ENCODE results near the gene STX18. TPM values are rescaled to one million over a fixed set of nuclear protein-coding genes. Genes with fewer than 3 reads are reported as not detected.

The STX18 gene
- total RNA-seq, 1 donor from 2014 or later = 33.9 TPM

- Histone ChIP-seq H3K27ac (no peak overlapping the region), H4K20me1 (ENCODE audit: low read depth) (no peaks in the 10 kb centered on the region), H3K4me3 (no peak overlapping the region), H3K36me3 (no peaks in the 10 kb centered on the region), H3K9ac (no peak overlapping the region), H3F3A (ENCODE audit: low read depth) (no peaks in the 10 kb centered on the region), H3K79me2 (ENCODE audit: low read depth) (no peaks in the 10 kb centered on the region), H3K9me3 (ENCODE audit: low read depth) (no peaks in the 10 kb centered on the region), H3K4me1 (no peaks in the 10 kb centered on the region), H2AFZ (replicated peaks) (no peak overlapping the region), H3K27me3 (no peaks in the 10 kb centered on the region), H3K4me2 (no peak overlapping the region)
- TF ChIP-seq EZH2phosphoT487 (IDR thresholded peaks at IDR 0.05) = no peak
- H3K4me1 Mint-ChIP-seq = peaks cover 5% of the 10 kb centered on the region
- no peak overlapping the region for H3K4me3 Mint-ChIP-seq
- DNase-seq (ENCODE audit: low spot score) = no peak
- H3K27ac Mint-ChIP-seq = no peak overlapping the region
- peaks cover 35% of the 10 kb centered on the region for H3K36me3 Mint-ChIP-seq
- H3K27me3 Mint-ChIP-seq (ENCODE audit: insufficient read depth, low read depth) = no peaks in the 10 kb centered on the region
- peaks cover 3% of the 10 kb centered on the region for H3K9me3 Mint-ChIP-seq
These were observed 78.9 kb downstream of the STX18 start for GRCh38 chr4:4462970-4463369.

GRCh38 chr4:4461850-4462249 lies 80.0 kb downstream of the STX18 start:
- peaks cover 3% of the 10 kb centered on the region for H3K9me3 Mint-ChIP-seq
- H3K4me1 Mint-ChIP-seq = peaks cover 5% of the 10 kb centered on the region
- DNase-seq (ENCODE audit: low spot score) = no peak
- H3K79me2 ChIP-seq (ENCODE audit: low read depth) = no peaks in the 10 kb centered on the region
- H3F3A ChIP-seq (ENCODE audit: low read depth) = no peaks in the 10 kb centered on the region
- no peaks in the 10 kb centered on the region for H3K36me3 ChIP-seq
- no peaks in the 10 kb centered on the region for H3K27me3 ChIP-seq
- peaks cover 31% of the 10 kb centered on the region for H3K36me3 Mint-ChIP-seq
- H3K4me1 ChIP-seq = no peaks in the 10 kb centered on the region
- no peak for TF ChIP-seq EZH2phosphoT487 (IDR thresholded peaks at IDR 0.05)
- no peak for TF ChIP-seq CTCF (IDR thresholded peaks at IDR 0.05)
- no peak for TF ChIP-seq EZH2 (IDR thresholded peaks at IDR 0.05)
- no peak overlapping the region for H3K9ac ChIP-seq
- no peak overlapping the region for H3K27ac Mint-ChIP-seq
- H2AFZ ChIP-seq (replicated peaks) = no peak overlapping the region
- no peak overlapping the region for H3K27ac ChIP-seq
- H3K9me3 ChIP-seq (ENCODE audit: low read depth) = no peaks in the 10 kb centered on the region
- H3K27me3 Mint-ChIP-seq (ENCODE audit: insufficient read depth, low read depth) = no peaks in the 10 kb centered on the region
- no peak overlapping the region for H3K4me2 ChIP-seq
- H4K20me1 ChIP-seq (ENCODE audit: low read depth) = no peaks in the 10 kb centered on the region
- H3K4me3 Mint-ChIP-seq = no peak overlapping the region
- H3K4me3 ChIP-seq = no peak overlapping the region

- Histone ChIP-seq H3K79me2 (ENCODE audit: low read depth) (no peaks in the 10 kb centered on the region), H3K4me1 (no peaks in the 10 kb centered on the region), H3K36me3 (no peaks in the 10 kb centered on the region), H3K27ac (no peak overlapping the region), H3F3A (ENCODE audit: low read depth) (no peaks in the 10 kb centered on the region), H3K4me3 (no peak overlapping the region), H3K9ac (no peak overlapping the region), H2AFZ (replicated peaks) (no peak overlapping the region), H3K4me2 (no peak overlapping the region), H3K9me3 (ENCODE audit: low read depth) (no peaks in the 10 kb centered on the region), H4K20me1 (ENCODE audit: low read depth) (no peaks in the 10 kb centered on the region), H3K27me3 (no peaks in the 10 kb centered on the region)
- H3K4me3 Mint-ChIP-seq = no peak overlapping the region
- peaks cover 5% of the 10 kb centered on the region for H3K4me1 Mint-ChIP-seq
- no peak for TF ChIP-seq EZH2 (IDR thresholded peaks at IDR 0.05)
- TF ChIP-seq CTCF (IDR thresholded peaks at IDR 0.05) = no peak
- no peak for TF ChIP-seq EZH2phosphoT487 (IDR thresholded peaks at IDR 0.05)
- peaks cover 3% of the 10 kb centered on the region for H3K9me3 Mint-ChIP-seq
- no peak for DNase-seq (ENCODE audit: low spot score)
- H3K36me3 Mint-ChIP-seq = peaks cover 29% of the 10 kb centered on the region
- no peak overlapping the region for H3K27ac Mint-ChIP-seq
- no peaks in the 10 kb centered on the region for H3K27me3 Mint-ChIP-seq (ENCODE audit: insufficient read depth, low read depth)
These were observed 80.7 kb downstream of the STX18 start for GRCh38 chr4:4461178-4461577.

- Histone ChIP-seq H3K36me3 (no peaks in the 10 kb centered on the region), H4K20me1 (ENCODE audit: low read depth) (no peaks in the 10 kb centered on the region), H3K4me1 (no peaks in the 10 kb centered on the region), H3K9me3 (ENCODE audit: low read depth) (no peaks in the 10 kb centered on the region), H3K4me3 (no peak overlapping the region), H3F3A (ENCODE audit: low read depth) (no peaks in the 10 kb centered on the region), H2AFZ (replicated peaks) (no peak overlapping the region), H3K79me2 (ENCODE audit: low read depth) (no peaks in the 10 kb centered on the region), H3K27ac (no peak overlapping the region), H3K9ac (no peak overlapping the region), H3K4me2 (no peak overlapping the region), H3K27me3 (no peaks in the 10 kb centered on the region)
- Mint-ChIP-seq H3K4me3 (no peak overlapping the region), H3K27me3 (ENCODE audit: insufficient read depth, low read depth) (no peaks in the 10 kb centered on the region), H3K4me1 (peaks cover 5% of the 10 kb centered on the region), H3K9me3 (peaks cover 3% of the 10 kb centered on the region), H3K27ac (no peak overlapping the region), H3K36me3 (peaks cover 25% of the 10 kb centered on the region)
- no peak for DNase-seq (ENCODE audit: low spot score)
- TF ChIP-seq EZH2 (IDR thresholded peaks at IDR 0.05) = no peak
- no peak for TF ChIP-seq CTCF (IDR thresholded peaks at IDR 0.05)
- no peak for TF ChIP-seq EZH2phosphoT487 (IDR thresholded peaks at IDR 0.05)
These were observed 81.1 kb downstream of the STX18 start for GRCh38 chr4:4460759-4461158.

Measured in neural progenitor cell (in vitro differentiated cells).